Daoy (cell line): Measurements from ENCODE around the gene MBOAT7. TPM values are rescaled to one million over a fixed set of nuclear protein-coding genes. Genes with fewer than 3 reads are reported as not detected.

Experiments
- DNase-seq: peaks from one replicate; pipeline ENCODE4 v3.0.0-alpha.2; 2015; ENCODE audit warnings: low read depth
- total RNA-seq: library from RNA; depleted of rRNA; stranded (reverse); fragments of >200 nt; shearing (Covaris generic); gene quantifications from 2 replicates; pipeline ENCODE4 v1.2.3, GENCODE V29; 2014

Gene MBOAT7
- total RNA-seq, 1 experiment from 2014 or later: 74.9 TPM

DNA sequence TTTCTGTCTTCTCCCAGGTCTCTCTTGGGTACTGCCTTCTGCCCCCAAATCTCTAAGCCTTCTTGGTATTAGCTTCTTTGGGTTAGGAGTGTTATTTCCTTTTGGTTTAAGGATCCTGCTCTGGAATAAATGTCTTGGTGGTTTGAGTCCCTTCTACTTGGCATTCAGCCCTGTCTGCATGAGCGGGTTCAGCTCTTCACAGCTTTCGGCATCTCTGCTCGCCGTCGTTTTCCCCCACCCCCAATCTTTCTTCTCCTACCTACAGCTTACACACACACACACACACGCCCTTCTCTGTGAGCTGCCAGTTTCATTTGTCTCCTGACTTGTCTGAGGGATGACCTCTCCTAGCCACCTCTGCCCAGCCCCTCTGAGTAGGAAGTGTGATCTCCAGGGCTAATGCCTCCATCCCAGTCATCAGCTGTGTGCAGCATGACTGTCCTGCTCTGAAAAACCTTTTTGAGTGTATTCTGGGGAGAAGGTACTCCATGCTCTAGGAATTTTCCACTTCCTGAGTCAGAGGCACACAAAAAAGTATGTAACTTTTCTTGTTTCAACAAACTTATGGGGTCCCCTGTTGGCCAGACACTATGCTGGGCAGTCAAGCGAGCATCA lies 47.1 kb downstream of the MBOAT7 start:
- no peak for DNase-seq

DNA sequence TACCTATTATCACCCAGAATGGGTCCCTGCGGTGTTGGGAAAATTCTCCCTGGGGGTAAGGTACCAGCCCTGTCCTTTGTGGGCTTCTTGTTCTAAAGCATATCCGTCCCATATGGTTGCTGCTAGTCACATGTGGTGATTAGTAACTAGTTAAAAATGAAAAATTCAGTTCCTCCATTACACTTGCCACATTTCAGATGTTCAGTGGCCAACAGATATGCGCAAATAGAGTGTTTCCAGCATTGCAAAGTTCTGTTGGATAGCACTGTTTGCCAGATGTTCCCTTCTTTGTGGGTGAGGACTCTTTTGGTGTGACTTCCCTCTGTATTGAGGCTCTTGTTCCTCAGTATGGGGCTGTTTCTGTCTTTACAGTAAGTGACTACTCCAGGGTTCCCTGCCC lies 48.0 kb downstream of the MBOAT7 start:
- no peak for DNase-seq

DNA sequence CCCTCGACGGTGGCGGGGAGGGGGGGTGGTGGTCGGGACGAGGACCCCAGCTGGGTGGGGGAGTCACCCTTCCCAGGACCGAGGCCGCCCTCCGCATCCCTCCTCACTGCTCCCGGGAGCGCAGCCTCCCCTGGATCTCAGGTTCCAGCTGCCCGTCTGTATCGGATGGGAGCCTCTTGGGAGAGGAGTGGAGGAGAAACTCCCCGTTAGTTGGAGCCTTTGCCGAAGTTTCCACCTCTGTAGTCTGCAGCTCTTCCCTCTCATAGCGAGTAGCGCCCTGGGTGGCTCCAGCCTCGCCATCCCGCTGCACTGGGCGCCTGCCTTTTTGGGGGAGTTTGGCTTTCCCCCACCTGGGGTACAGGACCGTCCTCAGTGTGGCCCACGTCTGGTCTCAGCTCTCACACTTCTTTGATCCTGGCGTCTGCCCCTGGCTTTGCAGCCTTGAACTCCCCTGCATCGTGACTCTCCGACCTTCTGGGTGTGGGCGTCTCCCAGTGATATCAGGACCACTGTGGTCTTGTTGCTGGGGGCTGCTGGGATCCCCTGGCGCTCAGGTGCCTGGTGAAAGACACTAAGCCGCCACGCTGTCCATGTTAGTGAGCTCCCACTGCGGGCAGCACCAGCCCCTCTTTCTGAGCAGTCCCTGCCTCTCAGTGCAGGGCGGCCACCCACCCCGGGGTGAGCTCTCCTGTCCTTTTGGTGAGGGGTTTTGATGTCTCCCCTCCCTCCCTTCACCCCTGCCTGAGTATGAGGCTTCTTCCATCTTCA lies 50.7 kb downstream of the MBOAT7 start:
- DNase-seq: no peak

DNA sequence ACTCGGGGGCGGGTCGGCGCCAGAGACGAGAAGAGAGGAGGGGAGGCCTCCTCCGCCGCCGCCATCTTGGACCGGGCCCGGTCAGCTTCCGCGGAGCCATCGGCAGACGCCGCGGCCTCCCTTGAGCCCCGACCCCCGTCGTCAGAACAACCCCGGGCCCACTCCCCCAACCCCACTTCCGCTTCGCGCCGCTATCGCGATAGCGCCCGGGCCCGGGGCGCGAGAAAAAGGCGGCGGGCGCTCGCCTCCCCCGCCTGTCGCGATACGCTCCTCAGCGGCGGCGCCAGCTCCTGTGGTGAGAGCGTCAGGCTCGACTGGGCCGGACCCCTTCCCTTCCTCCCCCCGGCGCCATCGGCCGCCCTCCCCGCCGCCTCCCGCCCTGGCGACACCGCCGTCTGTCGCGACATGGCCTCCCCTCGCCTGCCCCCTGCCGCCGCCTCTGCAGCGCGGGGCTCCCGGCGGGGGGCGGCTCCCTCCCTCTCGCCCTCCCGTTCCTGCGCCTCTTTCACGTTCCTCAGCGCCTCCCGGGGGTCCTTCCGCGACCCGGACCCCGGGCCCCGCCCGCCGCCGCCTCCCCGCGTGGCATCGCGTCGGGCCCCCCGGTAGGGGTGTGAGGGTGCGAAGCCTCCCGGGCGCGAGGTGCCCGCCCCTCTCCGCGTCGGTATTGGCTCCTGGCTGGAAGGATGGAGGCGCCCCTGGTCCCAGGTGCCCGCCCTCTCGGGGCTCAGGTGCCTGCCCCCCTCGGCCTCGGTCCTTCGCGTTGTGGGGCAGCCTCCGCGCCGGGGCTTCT lies 51.5 kb downstream of the MBOAT7 start, which contains the start of gene CNOT3:
TSS of gene CNOT3 (plus strand) at position 64 of the 790 bp plus-strand sequence. CDS start 5,217 bp downstream, outside the sequence.
- no peak for DNase-seq

DNA sequence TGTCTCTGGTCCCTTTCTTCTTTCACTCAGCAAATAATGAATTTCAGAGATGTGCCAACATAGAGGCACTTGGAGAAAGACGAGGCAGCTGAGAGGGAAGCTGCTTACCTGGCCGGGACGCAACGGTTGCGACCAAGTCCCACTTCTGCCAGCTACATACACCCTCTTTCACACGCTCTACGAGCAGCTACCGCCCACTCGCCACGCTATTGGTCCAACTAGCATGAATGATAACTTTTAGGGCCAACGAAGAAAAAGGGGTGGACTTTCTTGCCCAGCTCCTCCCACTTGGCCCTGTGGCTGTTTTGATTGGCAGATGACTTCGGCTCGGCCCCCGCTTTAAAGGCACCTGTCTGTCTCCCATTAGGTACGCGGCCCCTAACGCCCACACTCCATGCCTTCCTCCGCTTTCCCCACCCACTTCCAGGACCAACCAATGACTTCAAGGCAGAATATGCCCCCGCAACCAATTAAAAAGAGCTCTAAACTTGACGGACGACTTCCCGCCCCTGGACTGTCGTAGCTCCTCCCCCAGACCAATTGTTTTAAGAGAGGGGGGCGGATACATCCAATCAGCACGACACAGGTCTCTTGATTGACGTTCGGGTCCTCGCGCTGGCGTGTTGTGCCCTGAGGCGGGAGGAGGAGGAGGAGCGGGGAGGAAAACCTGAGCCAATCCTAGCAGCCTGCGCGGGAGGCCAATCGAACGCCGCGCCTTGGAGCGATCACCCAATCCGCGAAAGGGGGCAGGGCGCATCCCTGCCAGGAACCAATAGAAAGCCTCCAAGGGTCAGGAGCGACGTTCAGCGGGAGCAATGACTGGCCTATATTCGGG lies 52.3 kb downstream of the MBOAT7 start:
- DNase-seq: peak; percentile 100

DNA sequence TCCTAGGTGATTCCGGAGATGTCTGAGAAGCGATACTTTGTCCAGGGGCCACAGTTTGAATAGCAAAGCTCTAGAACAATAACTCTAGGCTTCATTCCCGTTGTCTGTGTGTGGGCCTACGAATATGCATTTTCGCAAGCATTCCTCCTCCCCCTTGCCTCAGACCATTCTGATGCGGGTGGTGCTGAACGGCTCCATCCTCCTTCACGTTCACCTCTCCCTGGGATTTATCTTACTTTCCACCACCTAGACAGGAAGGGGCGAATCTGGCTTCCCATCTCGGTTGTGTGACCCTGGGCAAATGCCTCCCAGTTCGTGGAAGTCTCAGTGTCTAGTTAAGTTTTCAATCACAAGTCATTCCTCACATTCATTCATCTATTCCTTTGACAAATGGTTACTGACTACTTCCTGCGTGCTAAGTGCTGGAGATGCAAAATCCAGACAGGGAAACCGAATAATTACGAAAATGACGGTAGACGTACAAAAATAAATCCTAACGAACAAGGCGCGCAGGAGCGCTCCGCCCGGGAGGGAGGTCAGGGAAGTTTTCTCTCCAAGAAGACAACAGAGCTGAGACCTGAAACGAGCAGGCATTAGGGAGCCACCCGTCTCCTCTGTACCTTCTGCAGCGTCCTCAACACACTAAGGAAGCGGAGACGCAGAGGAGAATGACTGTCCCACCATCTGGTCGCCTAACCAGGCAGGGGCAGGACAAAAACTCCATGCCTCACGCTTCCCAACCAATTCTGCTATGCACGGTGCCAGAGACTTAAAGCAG lies 53.1 kb downstream of the MBOAT7 start:
- no peak for DNase-seq

DNA sequence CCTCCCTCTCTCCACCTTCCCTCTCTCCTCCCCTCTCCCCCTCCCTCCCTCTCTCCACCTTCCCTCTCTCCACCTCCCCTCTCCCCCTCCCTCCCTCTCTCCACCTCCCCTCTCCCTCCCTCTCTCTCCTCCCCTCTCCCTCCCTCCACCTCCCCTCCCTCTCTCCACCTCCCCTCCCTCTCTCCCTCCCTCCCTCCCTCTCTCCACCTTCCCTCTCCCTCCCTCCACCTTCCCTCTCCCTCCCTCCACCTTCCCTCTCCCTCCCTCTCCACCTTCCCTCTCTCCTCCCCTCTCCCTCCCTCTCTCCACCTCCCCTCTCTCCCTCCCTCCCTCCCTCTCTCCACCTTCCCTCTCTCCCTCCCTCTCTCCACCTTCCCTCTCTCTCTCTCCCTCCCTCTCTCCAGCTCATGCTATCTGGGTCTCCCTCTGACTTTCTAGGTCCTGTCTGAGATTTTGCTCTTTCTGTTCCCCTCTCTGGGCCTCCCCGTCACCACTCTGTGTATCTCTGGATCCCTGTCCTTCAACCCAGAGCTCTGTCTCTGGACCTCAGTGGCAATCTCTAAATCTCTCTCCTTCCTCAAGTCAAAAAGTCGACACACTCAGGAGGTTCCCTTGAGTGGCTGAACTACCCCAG lies 55.3 kb downstream of the MBOAT7 start:
- DNase-seq: no peak

DNA sequence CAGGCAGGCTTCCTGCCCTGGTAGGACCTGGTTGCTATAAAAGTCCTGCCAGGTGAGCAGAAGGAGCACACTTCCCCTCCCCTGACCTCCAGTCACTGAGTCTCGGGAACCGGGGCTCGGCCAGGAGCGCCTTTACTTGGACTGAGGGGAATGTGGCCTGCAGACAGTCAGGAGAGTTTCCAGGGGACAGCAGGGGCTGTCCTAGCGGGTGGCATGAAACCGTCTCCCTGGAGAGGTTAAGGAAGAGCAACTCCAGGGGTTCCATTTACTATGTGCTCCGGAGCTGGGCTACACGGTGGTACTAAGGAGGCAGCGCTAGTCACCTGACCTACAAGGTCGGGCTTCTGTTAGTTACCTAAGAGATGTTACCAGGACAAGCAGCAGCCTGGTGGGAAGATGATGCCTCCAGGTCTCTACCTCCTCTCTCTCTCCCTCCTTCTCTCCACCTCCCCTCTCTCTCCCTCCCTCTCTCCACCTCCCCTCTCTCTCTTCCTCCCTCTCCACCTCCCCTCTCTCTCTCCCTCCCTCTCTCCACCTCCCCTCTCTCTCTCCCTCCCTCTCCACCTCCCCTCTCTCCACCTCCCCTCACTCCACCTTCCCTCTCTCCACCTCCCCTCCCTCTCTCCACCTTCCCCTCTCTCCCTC lies 55.9 kb downstream of the MBOAT7 start:
- peak; percentile 72 for DNase-seq

DNA sequence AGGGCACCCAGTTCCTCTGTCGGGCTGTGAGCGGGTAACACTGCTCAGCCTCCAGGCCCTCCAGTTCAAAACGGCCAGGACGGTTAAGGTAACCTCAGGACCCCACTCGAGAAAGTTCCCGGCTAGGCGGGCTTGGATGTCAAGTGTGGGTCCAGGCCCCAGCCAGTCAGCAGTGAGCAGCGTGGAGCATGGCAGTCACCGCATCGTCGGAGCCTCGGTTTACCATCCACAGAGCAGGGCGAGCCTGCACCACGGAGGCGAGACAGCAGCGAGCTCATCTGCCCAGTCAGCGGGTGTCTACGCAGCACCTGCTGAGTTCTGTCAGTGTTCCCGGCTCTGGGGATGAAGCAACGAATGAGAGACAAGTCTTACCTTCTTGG lies 59.8 kb downstream of the MBOAT7 start:
- no peak for DNase-seq

DNA sequence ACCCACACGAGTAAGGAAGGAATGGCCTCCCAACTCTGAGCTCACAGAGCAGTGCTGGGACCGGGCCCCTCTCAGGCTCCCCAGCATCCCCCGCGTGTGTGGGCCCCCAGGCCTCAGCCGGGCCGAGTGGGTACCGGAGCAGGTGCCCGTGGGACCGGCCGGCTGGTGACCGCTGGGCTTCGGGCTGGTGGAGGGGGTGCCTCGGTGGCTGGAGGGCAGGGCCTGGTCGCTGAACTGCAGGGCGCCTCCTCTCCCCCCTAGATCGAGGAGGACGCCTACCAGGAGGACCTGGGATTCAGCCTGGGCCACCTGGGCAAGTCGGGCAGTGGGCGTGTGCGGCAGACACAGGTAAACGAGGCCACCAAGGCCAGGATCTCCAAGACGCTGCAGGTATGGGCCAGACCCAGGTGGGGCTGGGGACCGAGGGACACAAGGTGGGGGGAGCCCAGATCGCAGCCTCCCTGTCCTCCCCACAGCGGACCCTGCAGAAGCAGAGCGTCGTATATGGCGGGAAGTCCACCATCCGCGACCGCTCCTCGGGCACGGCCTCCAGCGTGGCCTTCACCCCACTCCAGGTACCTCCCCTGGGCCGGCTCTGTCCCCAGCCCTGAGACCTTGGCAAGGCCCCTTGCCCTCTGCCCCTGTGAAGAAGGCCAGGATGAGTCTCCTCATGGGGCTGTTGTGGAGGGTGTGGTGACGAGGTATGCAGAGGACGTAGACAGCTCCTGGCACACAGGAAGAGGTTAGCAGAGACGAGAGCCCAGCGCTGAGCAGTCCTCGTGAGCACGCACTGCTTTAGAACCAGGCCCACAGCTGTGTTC lies 60.4 kb downstream of the MBOAT7 start:
- no peak for DNase-seq

DNA sequence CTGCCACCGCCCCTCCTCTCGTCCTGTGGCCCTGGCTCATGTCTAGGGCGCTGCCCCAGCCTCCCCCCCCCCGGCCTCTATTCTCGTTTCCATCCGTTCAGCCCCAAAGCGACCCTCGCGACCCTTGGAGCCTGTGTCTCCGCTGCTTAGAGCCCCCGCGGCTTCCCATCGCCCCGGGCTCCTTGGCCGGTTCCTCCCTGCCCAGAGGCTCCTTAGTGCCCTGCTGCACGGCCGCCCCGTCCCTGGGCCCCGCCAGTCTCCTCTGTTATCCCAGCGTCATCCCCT lies 61.0 kb downstream of the MBOAT7 start:
- no peak for DNase-seq

DNA sequence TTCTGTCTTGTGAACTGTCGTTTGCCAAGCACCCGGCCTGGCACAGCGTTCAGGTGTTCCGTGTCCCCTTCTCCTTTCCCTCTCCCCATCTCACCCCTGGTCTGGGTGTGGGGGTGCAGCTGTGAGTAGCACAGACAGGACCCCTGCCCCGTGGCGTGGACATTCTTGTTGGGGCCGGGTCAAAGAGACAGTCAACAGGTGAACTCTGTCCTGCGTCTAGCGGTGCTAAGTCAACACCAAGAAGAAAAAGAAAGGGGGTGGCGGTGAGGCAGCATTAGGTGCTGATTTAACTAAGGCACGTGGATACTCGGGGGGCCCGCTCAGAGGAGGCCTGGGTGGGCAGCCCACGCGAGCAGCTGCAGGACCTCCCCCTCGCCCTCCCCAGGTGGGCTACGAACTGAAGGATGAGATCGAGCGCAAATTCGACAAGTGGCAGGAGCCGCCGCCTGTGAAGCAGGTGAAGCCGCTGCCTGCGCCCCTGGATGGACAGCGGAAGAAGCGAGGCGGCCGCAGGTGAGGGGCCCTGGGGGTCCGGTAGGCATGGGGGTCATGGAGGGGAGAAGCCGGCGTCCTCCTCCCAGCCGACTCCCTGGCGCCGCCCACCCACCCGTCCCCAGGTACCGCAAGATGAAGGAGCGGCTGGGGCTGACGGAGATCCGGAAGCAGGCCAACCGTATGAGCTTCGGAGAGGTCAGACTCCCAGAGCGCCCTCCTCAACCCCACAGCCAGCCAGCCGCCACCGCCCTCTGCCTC lies 61.5 kb downstream of the MBOAT7 start:
- no peak for DNase-seq

DNA sequence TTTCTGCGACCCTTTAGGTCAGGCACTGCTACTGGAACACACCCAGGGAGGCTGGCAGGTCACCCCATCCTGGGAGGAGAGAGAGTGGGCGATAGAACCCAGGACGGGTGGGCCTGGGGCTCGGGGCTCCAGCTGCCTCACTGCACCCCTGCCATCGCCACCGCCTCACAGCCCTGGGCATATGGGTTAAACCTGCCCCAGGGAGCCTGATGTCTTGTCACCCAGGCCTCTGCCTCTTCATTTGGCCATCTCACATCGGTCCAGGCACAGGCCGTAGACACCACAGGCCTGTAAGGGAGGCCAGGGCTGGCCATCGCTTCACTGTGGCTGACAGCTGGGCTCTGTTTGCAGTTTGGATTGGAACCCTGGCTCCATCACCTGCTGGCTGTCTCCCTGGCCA lies 63.7 kb downstream of the MBOAT7 start:
- no peak for DNase-seq

DNA sequence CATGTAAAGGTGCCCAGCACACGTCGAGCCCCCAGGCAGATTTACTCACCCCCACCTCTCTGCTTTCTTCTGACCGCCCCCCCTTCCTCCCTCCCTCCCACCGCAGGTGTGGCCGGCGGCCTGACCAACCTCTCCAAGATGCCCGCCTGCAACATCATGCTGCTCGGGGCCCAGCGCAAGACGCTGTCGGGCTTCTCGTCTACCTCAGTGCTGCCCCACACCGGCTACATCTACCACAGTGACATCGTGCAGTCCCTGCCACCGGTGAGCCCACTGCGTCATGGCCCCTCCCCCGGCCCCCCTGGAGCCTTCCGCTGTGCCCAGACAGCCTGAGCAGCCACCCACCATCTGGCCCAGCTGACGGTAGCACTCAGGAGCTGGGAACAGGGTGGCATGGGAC lies 65.0 kb downstream of the MBOAT7 start:
- DNase-seq: no peak

DNA sequence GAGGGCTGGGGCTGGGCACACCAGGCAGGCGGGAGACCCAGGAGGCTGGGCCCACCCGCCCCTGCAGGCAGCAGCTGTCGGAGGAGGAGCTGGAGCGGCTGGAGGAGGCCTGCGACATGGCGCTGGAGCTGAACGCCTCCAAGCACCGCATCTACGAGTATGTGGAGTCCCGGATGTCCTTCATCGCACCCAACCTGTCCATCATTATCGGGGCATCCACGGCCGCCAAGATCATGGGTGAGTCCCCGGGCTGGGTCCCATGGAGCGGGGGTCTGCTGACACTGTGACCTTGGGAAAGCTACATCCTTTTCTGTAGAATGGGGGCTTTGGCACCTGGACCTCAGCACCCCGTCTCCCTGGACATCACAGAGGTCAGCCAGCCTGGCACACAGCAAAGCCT lies 65.7 kb downstream of the MBOAT7 start:
- DNase-seq: no peak
